CD4-positive, alpha-beta T cell treated with Interleukin-15 for 1 hour (primary cell): ENCODE data around the gene MATN3.

Experiments
- DNase-seq: peaks from one replicate; pipeline ENCODE4 v3.0.0-alpha.2; 2020

Gene MATN3

GRCh38 chr2:19993731-19994130, 18.7 kb downstream of the MATN3 start:
- DNase-seq: no peak

GRCh38 chr2:19991895-19992294, 20.6 kb downstream of the MATN3 start:
- no peak for DNase-seq

GRCh38 chr2:19990416-19990728, 22.1 kb downstream of the MATN3 start:
- DNase-seq: no peak

GRCh38 chr2:19989667-19990415, 22.6 kb downstream of the MATN3 start, which contains the start of gene WDR35:
Gene WDR35 (minus strand): TSS chr2:19990105. CDS start chr2:19990015, 90 bp downstream.
- peak; percentile 92 for DNase-seq

- no peak for DNase-seq
These were observed 23.2 kb downstream of the MATN3 start for GRCh38 chr2:19989342-19989666.

- no peak for DNase-seq
These were observed 23.9 kb downstream of the MATN3 start for GRCh38 chr2:19988600-19988999.

GRCh38 chr2:19987936-19988335, 24.5 kb downstream of the MATN3 start:
- no peak for DNase-seq

GRCh38 chr2:19982268-19982667, 30.2 kb downstream of the MATN3 start:
- no peak for DNase-seq

GRCh38 chr2:19979932-19980331, 32.5 kb downstream of the MATN3 start:
- DNase-seq: no peak

- no peak for DNase-seq
These were observed 39.0 kb downstream of the MATN3 start for GRCh38 chr2:19973466-19973865.

- DNase-seq: no peak
These were observed 40.8 kb downstream of the MATN3 start for GRCh38 chr2:19971691-19972090.

- no peak for DNase-seq
These were observed 49.1 kb downstream of the MATN3 start for GRCh38 chr2:19963386-19963785.

- DNase-seq: peak; percentile 41
These were observed 56.7 kb downstream of the MATN3 start for GRCh38 chr2:19955544-19956422.

- DNase-seq: no peak
These were observed 63.4 kb downstream of the MATN3 start for GRCh38 chr2:19949071-19949470.

- no peak for DNase-seq
These were observed 65.1 kb downstream of the MATN3 start for GRCh38 chr2:19947184-19947940.

GRCh38 chr2:19944205-19944845, 68.1 kb downstream of the MATN3 start:
- DNase-seq: no peak

GRCh38 chr2:19943189-19943588, 69.3 kb downstream of the MATN3 start:
- no peak for DNase-seq

- DNase-seq: no peak
These were observed 70.3 kb downstream of the MATN3 start for GRCh38 chr2:19942199-19942598.
